Parathyroid adenoma (tissue), 2 donors: Measurements from ENCODE around the gene FAM131C.

Experiments used
- H2AFZ ChIP-seq: fragments of 300-600 bp; sonication (generic); one replicate; pipeline ENCODE4 v1.7.0; 2017; ENCODE audit warnings: antibody characterized with exemption, mild to moderate bottlenecking
- H3K27ac ChIP-seq: fragments of 300-600 bp; sonication (generic); one replicate; pipeline ENCODE4 v1.7.0; 2017
- H3K27me3 ChIP-seq: fragments of 300-600 bp; sonication (generic); one replicate; pipeline ENCODE4 v1.7.0; 2017; ENCODE audit warnings: low read length; ENCODE audit not compliant: control insufficient read depth, insufficient read depth
- H3K36me3 ChIP-seq: fragments of 300-600 bp; sonication (generic); one replicate; pipeline ENCODE4 v1.7.0; 2017; ENCODE audit warnings: low read length; ENCODE audit not compliant: control insufficient read depth, insufficient read depth
- H3K4me1 ChIP-seq: fragments of 300-600 bp; sonication (generic); one replicate; pipeline ENCODE4 v1.7.0; 2017; ENCODE audit warnings: control low read depth
- H3K4me2 ChIP-seq: fragments of 300-600 bp; sonication (generic); one replicate; pipeline ENCODE4 v1.7.0; 2017; ENCODE audit warnings: low read length
- H3K4me3 ChIP-seq: fragments of 300-600 bp; sonication (generic); one replicate; pipeline ENCODE4 v1.7.0; 2017; ENCODE audit warnings: low read depth, low read length
- H3K79me2 ChIP-seq: fragments of 300-600 bp; sonication (generic); one replicate; pipeline ENCODE4 v1.7.0; 2017; ENCODE audit warnings: control low read depth
- H3K9ac ChIP-seq: fragments of 300-600 bp; sonication (generic); one replicate; pipeline ENCODE4 v1.7.0; 2017; ENCODE audit warnings: mild to moderate bottlenecking
- H3K9me3 ChIP-seq: fragments of 300-600 bp; sonication (generic); one replicate; pipeline ENCODE4 v1.7.0; 2017; ENCODE audit warnings: low read length; ENCODE audit not compliant: control insufficient read depth
- TF ChIP-seq, protein P1 (sequence below): fragments of 300-600 bp; sonication (generic); IDR thresholded peaks from one replicate; pipeline ENCODE4 v1.7.0; 2017; ENCODE audit warnings: antibody characterized with exemption, mild to moderate bottlenecking
- donor health status: primary hyperparathyroidism.

Gene FAM131C

DNA sequence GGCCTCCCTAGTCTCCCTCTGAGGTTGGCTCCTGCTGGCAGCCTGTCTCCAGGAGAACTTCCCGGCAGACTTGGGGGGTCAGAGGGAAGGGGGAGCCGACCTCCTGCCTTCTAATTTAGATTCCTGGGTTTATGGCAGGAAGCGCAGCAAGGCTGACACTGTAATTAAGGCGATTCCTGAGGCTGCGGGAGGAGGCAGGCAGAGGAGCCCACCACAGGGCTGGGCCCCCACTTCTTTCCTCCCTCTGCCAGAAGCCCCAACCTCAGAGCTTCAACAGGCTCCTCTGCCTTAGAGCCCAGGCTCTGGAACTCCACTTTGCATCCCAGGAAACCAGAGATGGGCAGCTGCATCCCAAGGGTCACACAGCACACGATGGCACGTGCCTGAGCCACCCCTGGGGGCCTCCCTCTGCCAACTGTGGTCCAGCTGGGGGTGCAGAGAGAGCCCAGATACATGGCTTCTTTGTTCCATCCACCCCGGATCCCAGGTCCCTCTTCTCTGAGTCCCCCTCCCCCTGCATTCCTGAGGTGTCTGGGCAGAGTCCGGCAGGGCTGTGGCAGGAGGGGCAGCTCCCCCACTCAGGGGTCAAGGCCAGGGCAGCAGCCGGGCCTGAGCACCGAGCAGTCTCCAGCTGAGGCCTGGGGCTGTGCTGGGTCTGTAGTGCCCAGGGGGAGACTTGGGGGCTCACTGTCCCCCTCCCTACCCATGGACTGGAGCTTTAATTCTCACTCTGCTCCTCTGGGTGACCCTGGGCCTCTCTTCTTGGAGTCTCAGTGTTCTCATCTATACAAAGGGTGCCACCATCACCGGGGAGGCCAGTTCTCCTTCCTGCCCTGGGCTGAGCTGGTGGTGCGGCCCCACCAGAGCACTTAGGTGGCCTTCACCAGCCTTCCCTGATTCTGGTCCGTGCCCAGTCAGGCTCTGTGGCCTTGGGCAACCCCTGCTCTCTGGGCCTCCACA lies 39.4 kb upstream of the FAM131C start:
- no peak overlapping the region for H2AFZ ChIP-seq
- no peak overlapping the region for H3K4me3 ChIP-seq
- H3K9me3 ChIP-seq, result no peaks in the 10 kb centered on the region
- TF ChIP-seq, protein P1, sequence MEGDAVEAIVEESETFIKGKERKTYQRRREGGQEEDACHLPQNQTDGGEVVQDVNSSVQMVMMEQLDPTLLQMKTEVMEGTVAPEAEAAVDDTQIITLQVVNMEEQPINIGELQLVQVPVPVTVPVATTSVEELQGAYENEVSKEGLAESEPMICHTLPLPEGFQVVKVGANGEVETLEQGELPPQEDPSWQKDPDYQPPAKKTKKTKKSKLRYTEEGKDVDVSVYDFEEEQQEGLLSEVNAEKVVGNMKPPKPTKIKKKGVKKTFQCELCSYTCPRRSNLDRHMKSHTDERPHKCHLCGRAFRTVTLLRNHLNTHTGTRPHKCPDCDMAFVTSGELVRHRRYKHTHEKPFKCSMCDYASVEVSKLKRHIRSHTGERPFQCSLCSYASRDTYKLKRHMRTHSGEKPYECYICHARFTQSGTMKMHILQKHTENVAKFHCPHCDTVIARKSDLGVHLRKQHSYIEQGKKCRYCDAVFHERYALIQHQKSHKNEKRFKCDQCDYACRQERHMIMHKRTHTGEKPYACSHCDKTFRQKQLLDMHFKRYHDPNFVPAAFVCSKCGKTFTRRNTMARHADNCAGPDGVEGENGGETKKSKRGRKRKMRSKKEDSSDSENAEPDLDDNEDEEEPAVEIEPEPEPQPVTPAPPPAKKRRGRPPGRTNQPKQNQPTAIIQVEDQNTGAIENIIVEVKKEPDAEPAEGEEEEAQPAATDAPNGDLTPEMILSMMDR, result no peak
- H3K79me2 ChIP-seq, result no peaks in the 10 kb centered on the region
- no peaks in the 10 kb centered on the region for H3K36me3 ChIP-seq
- H3K4me2 ChIP-seq, result no peak overlapping the region
- no peak overlapping the region for H3K9ac ChIP-seq
- no peaks in the 10 kb centered on the region for H3K27me3 ChIP-seq
- H3K27ac ChIP-seq, result no peak overlapping the region
- no peaks in the 10 kb centered on the region for H3K4me1 ChIP-seq

DNA sequence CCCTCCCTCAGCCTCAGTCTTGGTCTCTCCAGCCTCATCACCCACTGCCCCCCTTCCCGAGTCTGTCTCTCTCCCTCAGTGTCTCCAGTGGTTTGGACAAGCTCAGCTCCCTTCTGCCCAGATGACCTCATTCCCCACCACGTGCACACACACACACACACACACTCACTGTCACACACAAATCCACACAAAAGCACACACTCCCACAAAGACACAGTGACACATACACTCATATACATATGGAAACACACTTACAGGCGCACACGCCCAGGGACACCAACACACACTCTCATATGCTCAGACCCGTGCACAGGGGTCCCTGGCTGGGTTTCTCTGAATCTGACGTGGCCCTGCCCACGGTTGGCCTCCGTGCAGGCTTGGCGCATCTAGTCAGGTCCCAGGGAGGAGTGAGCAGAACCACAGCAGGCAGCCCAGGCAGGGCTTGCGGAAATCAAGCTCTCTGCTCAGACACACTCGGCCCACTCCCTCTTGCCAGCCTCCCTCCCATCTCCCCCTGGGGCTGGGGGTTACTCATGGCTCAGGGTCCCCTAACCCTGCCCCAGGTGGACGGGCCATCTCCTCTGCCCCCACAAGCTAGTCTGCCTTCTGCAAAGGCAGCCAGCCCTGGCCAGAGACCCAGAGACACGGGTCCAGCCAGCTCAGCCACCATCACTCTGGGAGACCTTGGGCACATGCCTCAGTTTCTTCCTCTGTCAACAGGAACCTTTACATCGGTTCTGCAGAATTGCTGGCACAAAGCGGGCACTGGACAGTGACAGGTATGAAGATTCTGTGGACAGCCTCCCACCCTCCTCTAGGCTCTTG lies 38.5 kb upstream of the FAM131C start:
- no peaks in the 10 kb centered on the region for H3K79me2 ChIP-seq
- no peak overlapping the region for H3K4me3 ChIP-seq
- H3K9ac ChIP-seq, result no peak overlapping the region
- TF ChIP-seq, protein P1, result no peak
- H2AFZ ChIP-seq, result no peak overlapping the region
- no peaks in the 10 kb centered on the region for H3K27me3 ChIP-seq
- no peaks in the 10 kb centered on the region for H3K4me1 ChIP-seq
- no peak overlapping the region for H3K27ac ChIP-seq
- H3K9me3 ChIP-seq, result no peaks in the 10 kb centered on the region
- H3K4me2 ChIP-seq, result no peak overlapping the region
- no peaks in the 10 kb centered on the region for H3K36me3 ChIP-seq

DNA sequence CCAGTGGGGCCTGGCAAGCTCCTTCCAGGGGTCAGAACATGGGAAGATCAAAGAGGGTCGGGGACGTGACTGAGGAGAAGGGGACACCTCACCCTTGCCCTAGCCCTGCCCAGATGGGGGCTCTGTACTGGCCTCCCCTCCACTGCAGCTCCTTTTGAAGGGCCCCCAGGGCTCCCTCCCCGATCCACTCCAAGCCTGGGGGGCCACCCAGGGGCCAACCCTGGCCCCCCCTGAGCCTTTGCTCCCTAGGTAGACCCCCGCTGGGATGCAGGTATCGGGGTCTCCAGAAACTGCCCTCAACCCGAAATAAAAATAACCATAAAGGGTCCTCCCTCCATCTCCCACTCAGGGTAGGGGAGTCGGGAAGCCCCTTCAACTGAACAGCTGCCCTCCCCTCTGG lies 37.4 kb upstream of the FAM131C start:
- H3K4me3 ChIP-seq, result no peak overlapping the region
- no peak overlapping the region for H3K4me2 ChIP-seq
- no peak overlapping the region for H2AFZ ChIP-seq
- no peaks in the 10 kb centered on the region for H3K79me2 ChIP-seq
- H3K27me3 ChIP-seq, result no peaks in the 10 kb centered on the region
- TF ChIP-seq, protein P1, result no peak
- H3K36me3 ChIP-seq, result no peaks in the 10 kb centered on the region
- H3K27ac ChIP-seq, result no peak overlapping the region
- no peak overlapping the region for H3K9ac ChIP-seq
- H3K4me1 ChIP-seq, result no peaks in the 10 kb centered on the region
- no peaks in the 10 kb centered on the region for H3K9me3 ChIP-seq

DNA sequence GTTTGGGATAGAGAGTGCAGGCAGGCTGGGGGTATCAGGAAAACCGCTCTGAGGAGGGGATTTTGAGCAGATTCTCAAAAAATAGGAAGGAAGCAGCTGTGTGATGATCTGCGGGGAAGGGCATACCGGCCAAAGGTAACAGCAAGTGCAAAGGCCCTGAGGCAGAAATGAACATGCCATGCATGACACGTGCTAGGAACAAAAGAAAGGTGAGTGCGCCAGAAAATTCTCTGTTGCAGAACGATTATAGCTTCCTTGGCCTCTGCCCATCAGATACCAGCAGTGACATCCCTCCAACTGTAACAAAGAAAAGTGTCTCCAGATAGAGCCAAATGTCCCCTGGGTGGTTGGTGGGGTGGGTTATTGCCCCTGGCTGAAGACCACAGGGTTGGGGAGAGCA lies 37.0 kb upstream of the FAM131C start:
- Histone ChIP-seq H3K4me2 (no peak overlapping the region), H3K27me3 (no peaks in the 10 kb centered on the region), H3K4me1 (no peaks in the 10 kb centered on the region), H3K79me2 (no peaks in the 10 kb centered on the region), H3K9ac (no peak overlapping the region), H3K4me3 (no peak overlapping the region), H3K9me3 (no peaks in the 10 kb centered on the region), H2AFZ (no peak overlapping the region), H3K27ac (no peak overlapping the region), H3K36me3 (no peaks in the 10 kb centered on the region)
- TF ChIP-seq, protein P1, result no peak
